Nephron progenitor cell (in vitro differentiated cells): ENCODE data around the gene ABI2.
A peak's percentile ranks its signal among the peaks of the same experiment; 100 is the strongest.

Experiments used
- DNase-seq: peaks from one replicate; pipeline ENCODE4 v3.0.0; 2021
- H3K27ac Mint-ChIP-seq: 2 replicates; pipeline ENCODE4 v1.8.0; 2021; ENCODE audit warnings: mild to moderate bottlenecking, moderate library complexity, mixed read lengths
- H3K27me3 Mint-ChIP-seq: 2 replicates; pipeline ENCODE4 v1.8.0; 2021; ENCODE audit warnings: mild to moderate bottlenecking, low read depth, mixed read lengths; ENCODE audit not compliant: poor library complexity
- H3K36me3 Mint-ChIP-seq: 2 replicates; pipeline ENCODE4 v1.8.0; 2021; ENCODE audit warnings: low read depth, mixed read lengths
- H3K4me1 Mint-ChIP-seq: 2 replicates; pipeline ENCODE4 v1.8.0; 2021; ENCODE audit warnings: mixed read lengths
- H3K4me3 Mint-ChIP-seq: 2 replicates; pipeline ENCODE4 v1.8.0; 2021; ENCODE audit warnings: mild to moderate bottlenecking, moderate library complexity, mixed read lengths
- H3K9me3 Mint-ChIP-seq: 2 replicates; pipeline ENCODE4 v1.8.0; 2021; ENCODE audit warnings: mild to moderate bottlenecking, moderate library complexity, mixed read lengths
- TF ChIP-seq, protein P1 (sequence below): fragments of 200-600 bp; sonication (generic); IDR thresholded peaks from 2 replicates; pipeline ENCODE4 v1.5.0; 2021; ENCODE audit warnings: antibody characterized with exemption

The ABI2 gene

DNA sequence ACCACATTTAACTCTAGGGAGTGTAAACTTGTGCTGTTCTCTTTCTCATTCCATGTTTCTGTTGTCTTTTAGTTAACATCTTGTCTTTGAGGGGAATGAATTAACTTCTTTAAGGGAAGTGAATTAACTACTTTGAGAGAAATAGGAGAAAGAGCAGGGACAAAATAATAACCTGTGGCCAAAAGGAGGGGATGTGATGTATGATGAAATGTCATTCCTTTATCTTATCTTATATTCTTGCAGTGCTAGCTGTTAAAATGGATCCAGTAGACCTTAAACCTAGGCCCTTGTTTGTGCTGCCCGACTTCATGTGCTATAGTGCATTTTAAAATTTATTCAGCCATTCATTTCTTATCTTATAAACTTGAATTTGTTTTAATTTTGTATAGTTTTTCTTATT, 18.4 kb downstream of the ABI2 start:
- H3K27ac Mint-ChIP-seq, result peak overlapping the region; percentile 46
- TF ChIP-seq, protein P1, sequence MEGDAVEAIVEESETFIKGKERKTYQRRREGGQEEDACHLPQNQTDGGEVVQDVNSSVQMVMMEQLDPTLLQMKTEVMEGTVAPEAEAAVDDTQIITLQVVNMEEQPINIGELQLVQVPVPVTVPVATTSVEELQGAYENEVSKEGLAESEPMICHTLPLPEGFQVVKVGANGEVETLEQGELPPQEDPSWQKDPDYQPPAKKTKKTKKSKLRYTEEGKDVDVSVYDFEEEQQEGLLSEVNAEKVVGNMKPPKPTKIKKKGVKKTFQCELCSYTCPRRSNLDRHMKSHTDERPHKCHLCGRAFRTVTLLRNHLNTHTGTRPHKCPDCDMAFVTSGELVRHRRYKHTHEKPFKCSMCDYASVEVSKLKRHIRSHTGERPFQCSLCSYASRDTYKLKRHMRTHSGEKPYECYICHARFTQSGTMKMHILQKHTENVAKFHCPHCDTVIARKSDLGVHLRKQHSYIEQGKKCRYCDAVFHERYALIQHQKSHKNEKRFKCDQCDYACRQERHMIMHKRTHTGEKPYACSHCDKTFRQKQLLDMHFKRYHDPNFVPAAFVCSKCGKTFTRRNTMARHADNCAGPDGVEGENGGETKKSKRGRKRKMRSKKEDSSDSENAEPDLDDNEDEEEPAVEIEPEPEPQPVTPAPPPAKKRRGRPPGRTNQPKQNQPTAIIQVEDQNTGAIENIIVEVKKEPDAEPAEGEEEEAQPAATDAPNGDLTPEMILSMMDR, result no peak
- H3K9me3 Mint-ChIP-seq, result peaks cover 4% of the 10 kb centered on the region
- H3K4me1 Mint-ChIP-seq, result no peaks in the 10 kb centered on the region
- no peak for DNase-seq
- H3K36me3 Mint-ChIP-seq, result peaks cover 90% of the 10 kb centered on the region
- peaks cover 3% of the 10 kb centered on the region for H3K27me3 Mint-ChIP-seq
- no peak overlapping the region for H3K4me3 Mint-ChIP-seq

DNA sequence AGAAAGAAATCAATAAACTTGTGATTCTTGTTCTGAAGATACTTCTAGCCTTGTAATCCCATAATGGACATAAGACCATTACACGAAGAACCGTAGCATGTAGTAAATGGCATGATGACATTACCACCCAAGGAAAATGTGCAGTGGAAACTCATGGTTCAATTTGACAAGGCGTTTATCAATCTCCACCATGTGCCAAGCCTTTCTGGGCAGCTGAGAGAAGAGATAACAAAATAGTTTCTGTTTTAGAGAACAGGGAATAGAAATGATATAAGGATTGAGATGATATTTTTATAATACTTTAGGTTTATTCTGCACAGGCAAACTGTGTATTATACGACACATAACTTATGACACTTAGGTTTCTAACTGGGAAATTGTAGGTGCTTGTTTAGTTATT, 19.2 kb downstream of the ABI2 start:
- Mint-ChIP-seq H3K27me3 (peaks cover 3% of the 10 kb centered on the region), H3K4me3 (no peak overlapping the region), H3K36me3 (peaks cover 90% of the 10 kb centered on the region), H3K9me3 (peaks cover 4% of the 10 kb centered on the region), H3K27ac (peak overlapping the region; percentile 59), H3K4me1 (no peaks in the 10 kb centered on the region)
- no peak for DNase-seq
- TF ChIP-seq, protein P1, result no peak

DNA sequence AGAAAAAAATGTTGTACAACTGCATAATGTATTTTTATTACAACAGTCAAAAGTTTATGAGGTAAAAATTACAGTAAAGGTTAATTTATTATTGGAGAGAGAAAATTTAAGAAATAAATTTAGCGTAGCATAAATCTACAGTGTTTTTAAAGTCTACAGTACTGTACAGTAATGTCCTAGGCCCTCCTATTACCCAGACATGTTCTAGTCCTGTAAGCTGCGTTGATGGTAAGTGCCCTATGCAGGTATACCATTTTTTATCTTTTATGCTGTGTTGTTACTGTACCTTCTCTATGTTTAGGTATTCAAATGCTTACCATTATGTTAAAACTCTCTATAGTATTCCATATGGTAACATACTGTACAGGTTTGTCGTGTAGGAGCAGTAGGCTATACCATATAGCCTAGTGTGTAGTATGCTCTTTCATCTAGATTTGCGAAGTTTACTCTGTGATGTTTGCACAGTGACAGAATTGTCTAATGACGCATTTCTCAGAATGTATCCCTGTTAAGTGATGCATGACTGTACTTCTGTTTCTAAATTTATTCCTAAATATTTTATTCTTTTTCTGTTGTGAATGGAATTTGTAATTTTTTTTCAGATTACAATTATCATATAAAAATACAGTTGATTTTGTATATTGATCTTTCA, 24.5 kb downstream of the ABI2 start:
- no peak overlapping the region for H3K27ac Mint-ChIP-seq
- DNase-seq, result no peak
- H3K4me1 Mint-ChIP-seq, result no peaks in the 10 kb centered on the region
- peaks cover under 1% of the 10 kb centered on the region for H3K27me3 Mint-ChIP-seq
- H3K9me3 Mint-ChIP-seq, result peaks cover 14% of the 10 kb centered on the region
- TF ChIP-seq, protein P1, result no peak
- peaks cover 82% of the 10 kb centered on the region for H3K36me3 Mint-ChIP-seq
- H3K4me3 Mint-ChIP-seq, result no peak overlapping the region

DNA sequence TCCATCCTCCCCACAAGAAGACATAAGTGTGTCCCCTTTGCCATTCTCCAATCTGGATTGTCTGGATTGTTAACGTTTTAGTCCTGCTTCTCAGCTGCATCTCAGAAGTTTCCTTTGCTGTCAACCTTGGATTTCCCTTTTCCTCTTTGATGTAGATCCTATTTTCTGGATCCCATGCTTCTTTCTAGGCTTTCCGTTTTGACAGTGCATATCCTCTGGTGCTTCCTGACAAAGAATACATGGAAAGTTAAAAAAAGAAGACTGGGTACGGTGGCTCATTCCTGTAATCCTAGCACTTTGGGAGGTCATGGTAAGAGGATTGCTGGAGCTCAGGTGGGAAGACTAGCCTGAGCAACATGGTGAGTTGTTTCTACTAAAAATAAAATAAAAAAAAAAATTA, 26.8 kb downstream of the ABI2 start:
- Mint-ChIP-seq H3K4me3 (no peak overlapping the region), H3K9me3 (peaks cover 33% of the 10 kb centered on the region), H3K36me3 (peaks cover 83% of the 10 kb centered on the region), H3K4me1 (peaks cover 7% of the 10 kb centered on the region), H3K27ac (peak overlapping the region; percentile 89), H3K27me3 (peaks cover 3% of the 10 kb centered on the region)
- no peak for DNase-seq
- TF ChIP-seq, protein P1, result no peak

DNA sequence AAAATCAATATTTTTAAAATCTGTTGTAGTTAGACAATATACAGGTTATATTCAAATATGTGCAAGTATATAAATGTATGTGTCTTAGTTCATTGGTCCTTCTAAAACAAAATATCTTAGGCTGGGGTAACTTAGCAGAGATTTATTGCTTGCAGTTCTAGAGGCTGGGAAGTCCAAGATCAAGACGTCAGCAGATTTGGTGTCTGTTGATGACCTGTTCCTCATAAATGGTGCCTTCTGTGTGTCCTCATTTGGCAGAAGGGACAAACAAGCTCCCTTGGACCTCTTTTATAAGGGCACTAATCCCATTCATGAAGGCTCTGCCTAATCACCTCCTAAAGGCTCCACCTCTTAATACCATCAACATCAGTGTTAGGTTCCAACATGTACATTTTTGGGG, 31.3 kb downstream of the ABI2 start:
- Mint-ChIP-seq H3K9me3 (peaks cover 33% of the 10 kb centered on the region), H3K4me1 (peaks cover 24% of the 10 kb centered on the region), H3K36me3 (peaks cover 65% of the 10 kb centered on the region), H3K27ac (no peak overlapping the region), H3K27me3 (peaks cover 3% of the 10 kb centered on the region), H3K4me3 (no peak overlapping the region)
- no peak for DNase-seq
- TF ChIP-seq, protein P1, result no peak

DNA sequence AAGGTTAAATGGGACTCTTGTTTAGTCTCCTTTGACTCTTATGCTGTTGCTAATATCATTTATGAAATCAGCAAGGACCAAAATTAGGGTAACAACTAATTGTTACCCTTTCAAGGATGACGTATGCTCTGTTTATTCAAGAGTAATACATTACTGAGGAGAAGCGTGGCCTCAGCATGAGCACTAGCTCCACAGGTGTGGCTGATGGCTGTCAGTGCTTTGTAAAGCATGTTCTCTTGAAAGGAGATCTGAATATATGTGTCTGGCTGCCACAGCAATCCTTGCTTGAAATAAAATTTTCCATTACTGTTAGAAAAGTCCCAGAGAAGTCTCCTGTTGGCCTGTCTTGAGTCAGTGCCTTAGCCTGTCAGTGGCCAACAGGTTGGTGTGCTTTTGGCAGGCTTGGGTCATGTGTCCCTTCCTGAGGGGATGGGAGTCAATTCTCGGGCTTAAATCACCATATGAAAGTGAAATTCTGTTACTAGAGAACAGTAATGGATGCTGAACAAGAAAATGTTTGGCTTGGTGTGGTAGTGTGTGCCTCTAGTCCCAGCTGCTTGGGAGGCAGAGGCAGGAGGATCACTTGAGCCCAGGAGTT, 32.7 kb downstream of the ABI2 start:
- H3K36me3 Mint-ChIP-seq, result peaks cover 50% of the 10 kb centered on the region
- peaks cover 24% of the 10 kb centered on the region for H3K4me1 Mint-ChIP-seq
- peaks cover 33% of the 10 kb centered on the region for H3K9me3 Mint-ChIP-seq
- H3K4me3 Mint-ChIP-seq, result no peak overlapping the region
- peak overlapping the region; percentile 33 for H3K27ac Mint-ChIP-seq
- TF ChIP-seq, protein P1, result no peak
- H3K27me3 Mint-ChIP-seq, result peaks cover 3% of the 10 kb centered on the region
- DNase-seq, result no peak
